Mesenchymal stem cell (in vitro differentiated cells and primary cell): ENCODE results near the gene ZEB1.
"Not testable (repeated sequence)": the region's sequence is repeated elsewhere in the genome, so short reads cannot be mapped to it uniquely, and the experiment has no call there.

ENCODE experiments used
- DNase-seq: peaks from one replicate; pipeline ENCODE4 v3.0.0-alpha.2; 2013
- H2AFZ ChIP-seq: one replicate; pipeline ENCODE4 v1.6.1; 2013; ENCODE audit warnings: low read depth, mild to moderate bottlenecking, control low read depth, inconsistent platforms, low read length, moderate library complexity
- H2AK5ac ChIP-seq: 2 replicates; pipeline ENCODE4 v1.6.1; 2013; ENCODE audit warnings: low read length, moderate library complexity, mild to moderate bottlenecking, inconsistent platforms; ENCODE audit not compliant: severe bottlenecking
- H2BK120ac ChIP-seq: one replicate; pipeline ENCODE4 v1.6.1; 2013; ENCODE audit warnings: low read depth, mild to moderate bottlenecking, inconsistent platforms, low read length, moderate library complexity
- H2BK12ac ChIP-seq, 2 experiments: one replicate each; pipeline ENCODE4 v1.6.1; 2013; ENCODE audit warnings: inconsistent platforms in 2 of 2, low read length in 2 of 2, mild to moderate bottlenecking in 2 of 2, moderate library complexity in 2 of 2, control low read depth in 1 of 2
- H2BK15ac ChIP-seq: one replicate; pipeline ENCODE4 v1.6.1; 2013; ENCODE audit warnings: mild to moderate bottlenecking, low read depth, inconsistent platforms; ENCODE audit not compliant: poor library complexity, severe bottlenecking
- H2BK5ac ChIP-seq: 2 replicates; pipeline ENCODE4 v1.6.1; 2013; ENCODE audit warnings: low read depth, mild to moderate bottlenecking, low read length, control low read depth, inconsistent platforms; ENCODE audit not compliant: poor library complexity, severe bottlenecking
- H3K14ac ChIP-seq, 2 experiments: one replicate each; pipeline ENCODE4 v1.6.1; 2013; ENCODE audit warnings: inconsistent platforms in 2 of 2, low read length in 2 of 2, control low read depth in 1 of 2, mild to moderate bottlenecking in 1 of 2, moderate library complexity in 1 of 2
- H3K18ac ChIP-seq, 2 experiments: one replicate each; pipeline ENCODE4 v1.6.1; 2013; ENCODE audit warnings: inconsistent platforms in 2 of 2, low read length in 2 of 2, control low read depth in 1 of 2, low read depth in 1 of 2, mild to moderate bottlenecking in 1 of 2
- H3K23ac ChIP-seq, 2 experiments: one replicate each; pipeline ENCODE4 v1.6.1; 2013; ENCODE audit warnings: inconsistent platforms in 2 of 2, low read length in 2 of 2, mild to moderate bottlenecking in 2 of 2, moderate library complexity in 2 of 2, control low read depth in 1 of 2
- H3K27ac ChIP-seq: 2 replicates; pipeline ENCODE4 v1.5.1; 2013; ENCODE audit warnings: mild to moderate bottlenecking, moderate library complexity, low read length, control low read depth, inconsistent platforms; ENCODE audit not compliant: poor library complexity, severe bottlenecking
- H3K27me3 ChIP-seq, 2 experiments: 2 replicates each; pipeline versions ENCODE4 v1.6.1 to v1.7.0; 2013; ENCODE audit warnings: low read length in 2 of 2, mild to moderate bottlenecking in 2 of 2, moderate library complexity in 2 of 2, control low read depth in 1 of 2, inconsistent platforms in 1 of 2; ENCODE audit not compliant: control insufficient read depth in 1 of 2, insufficient read depth in 1 of 2
- H3K36me3 ChIP-seq, 2 experiments: 2 replicates each; pipeline versions ENCODE4 v1.6.1 to v1.7.0; 2013; ENCODE audit warnings: low read length in 2 of 2, control low read depth in 1 of 2, inconsistent platforms in 1 of 2, low read depth in 1 of 2, mild to moderate bottlenecking in 1 of 2; ENCODE audit not compliant: insufficient read depth in 2 of 2, control insufficient read depth in 1 of 2
- H3K4ac ChIP-seq, 2 experiments: one replicate each; pipeline ENCODE4 v1.6.1; 2013; ENCODE audit warnings: inconsistent platforms in 2 of 2, low read length in 2 of 2, mild to moderate bottlenecking in 2 of 2, moderate library complexity in 2 of 2, control low read depth in 1 of 2, low read depth in 1 of 2
- H3K4me1 ChIP-seq: 2 replicates; pipeline ENCODE4 v1.6.1; 2013; ENCODE audit warnings: low read depth, low read length, control low read depth; ENCODE audit not compliant: control insufficient read depth, insufficient read depth
- H3K4me2 ChIP-seq: 2 replicates; pipeline ENCODE4 v1.6.1; 2013; ENCODE audit warnings: low read length, mild to moderate bottlenecking, inconsistent platforms; ENCODE audit not compliant: poor library complexity, severe bottlenecking
- H3K4me3 ChIP-seq, 2 experiments: 2 replicates each; pipeline versions ENCODE4 v1.5.1 to v1.7.0; 2013; ENCODE audit warnings: low read length in 2 of 2, mild to moderate bottlenecking in 2 of 2, control low read depth in 1 of 2, low read depth in 1 of 2; ENCODE audit not compliant: insufficient read depth in 1 of 2
- H3K79me1 ChIP-seq: replicated peaks from 2 replicates; pipeline ENCODE4 v1.6.1; 2013; ENCODE audit warnings: mild to moderate bottlenecking, control low read depth, low read length, inconsistent platforms; ENCODE audit not compliant: poor library complexity, severe bottlenecking
- H3K9ac ChIP-seq: 2 replicates; pipeline ENCODE4 v1.7.0; 2013; ENCODE audit warnings: mild to moderate bottlenecking, low read length, moderate library complexity
- H3K9me3 ChIP-seq: 2 replicates; pipeline ENCODE4 v1.7.0; 2013; ENCODE audit warnings: mild to moderate bottlenecking, low read length; ENCODE audit not compliant: control insufficient read depth
- H4K8ac ChIP-seq: one replicate; pipeline ENCODE4 v1.6.1; 2013; ENCODE audit warnings: inconsistent platforms, mild to moderate bottlenecking, low read length, moderate library complexity
- H4K91ac ChIP-seq: one replicate; pipeline ENCODE4 v1.6.1; 2013; ENCODE audit warnings: mild to moderate bottlenecking, low read length, inconsistent platforms
- WGBS: methylation state at CpG from one replicate; pipeline ENCODE4 v1.1.7; 2013; ENCODE audit warnings: mixed read lengths; 5-methylcytosine and 5-hydroxymethylcytosine counted together

Gene ZEB1

DNA sequence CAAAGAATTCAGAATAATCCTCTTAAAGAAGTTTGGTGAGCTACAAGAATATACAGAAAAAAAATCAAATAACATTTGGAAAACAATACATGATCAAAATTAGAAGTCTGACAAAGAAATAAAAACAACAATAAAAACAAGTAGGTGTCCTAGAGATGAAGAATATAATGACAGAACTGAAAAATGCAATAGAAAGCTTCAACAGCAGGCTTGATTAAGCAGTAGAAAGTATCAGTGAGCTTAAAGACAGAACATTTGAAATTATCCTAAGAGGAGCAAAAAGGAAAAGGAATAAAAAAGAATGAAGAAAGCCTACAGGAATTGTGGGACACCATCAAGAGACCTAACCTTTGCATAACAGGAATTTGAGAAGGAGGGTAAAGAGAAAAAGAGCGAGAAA lies 238.8 kb downstream of the ZEB1 start:
- Histone ChIP-seq H3K36me3 (no peaks in the 10 kb centered on the region), H2AK5ac (no peak overlapping the region), H3K27ac (no peak overlapping the region), H2BK5ac (no peak overlapping the region), H3K79me1 (no peaks in the 10 kb centered on the region), H3K4me2 (no peak overlapping the region), H2BK12ac (no peak overlapping the region), H3K4me3 (no peak overlapping the region), H2AFZ (no peak overlapping the region), H3K4me1 (no peaks in the 10 kb centered on the region), H3K9me3 (peaks cover 54% of the 10 kb centered on the region), H2BK15ac (no peak overlapping the region), H3K9ac (no peak overlapping the region), H4K8ac (no peak overlapping the region), H3K18ac (no peak overlapping the region), H2BK120ac (no peak overlapping the region), H3K4ac (no peak overlapping the region), H3K27me3 (peaks cover 4 to 5% of the 10 kb centered on the region in 2 experiments), H3K23ac (no peak overlapping the region), H3K14ac (no peak overlapping the region), H4K91ac (no peak overlapping the region)
- WGBS = no CpG with 5 or more reads among the region's 1 CpG
- DNase-seq = no peak

- not testable (repeated sequence) for H2AFZ ChIP-seq, H4K91ac ChIP-seq, H3K27ac ChIP-seq, H3K4ac ChIP-seq, H2AK5ac ChIP-seq, H2BK15ac ChIP-seq, H3K23ac ChIP-seq, H3K79me1 ChIP-seq, H3K4me3 ChIP-seq, DNase-seq, H3K4me2 ChIP-seq, H2BK5ac ChIP-seq, H2BK120ac ChIP-seq, H4K8ac ChIP-seq, H3K9me3 ChIP-seq, H3K4me1 ChIP-seq, H3K18ac ChIP-seq, H3K9ac ChIP-seq, H3K27me3 ChIP-seq, H3K36me3 ChIP-seq, H2BK12ac ChIP-seq, H3K14ac ChIP-seq
- 79% methylated on average over 3 of the region's 3 CpGs for WGBS
Observed at GRCh38 chr10:31568252-31568861, 249.3 kb downstream of the ZEB1 start.

DNA sequence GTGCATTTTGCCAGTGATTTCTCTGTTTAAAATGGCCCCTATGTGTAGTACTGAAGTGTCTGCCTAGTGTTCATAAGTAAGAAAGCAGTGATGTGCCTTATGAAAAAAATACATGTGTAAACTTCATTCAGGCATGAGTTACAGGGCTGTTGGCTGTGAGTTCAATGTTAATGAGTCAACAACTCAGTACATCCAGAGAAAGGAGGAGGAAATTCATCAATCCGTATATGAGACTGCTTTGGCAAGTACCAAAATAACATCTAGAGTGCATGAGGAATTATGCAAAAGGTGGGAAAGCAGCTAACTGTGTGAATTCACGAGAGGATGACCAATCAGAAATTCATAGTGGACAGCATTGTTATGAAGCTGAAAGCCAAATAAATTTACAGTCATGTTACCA lies 255.6 kb downstream of the ZEB1 start:
- Histone ChIP-seq H2AFZ (no peak overlapping the region), H2BK120ac (no peak overlapping the region), H3K4me2 (no peak overlapping the region), H4K8ac (no peak overlapping the region), H2BK15ac (no peak overlapping the region), H3K14ac (no peak overlapping the region), H3K27me3 (no peaks in the 10 kb centered on the region), H3K23ac (no peak overlapping the region), H3K79me1 (no peaks in the 10 kb centered on the region), H2AK5ac (no peak overlapping the region), H4K91ac (no peak overlapping the region), H2BK5ac (no peak overlapping the region), H3K36me3 (no peaks in the 10 kb centered on the region), H3K4me1 (no peaks in the 10 kb centered on the region), H3K4ac (no peak overlapping the region), H3K27ac (no peak overlapping the region), H3K18ac (no peak overlapping the region), H3K4me3 (no peak overlapping the region), H3K9me3 (peaks cover 20% of the 10 kb centered on the region), H3K9ac (no peak overlapping the region), H2BK12ac (no peak overlapping the region)
- no peak for DNase-seq
- WGBS = 87% methylated on average over 2 of the region's 2 CpGs

- H3K9me3 ChIP-seq = peaks cover 13% of the 10 kb centered on the region
- no peak overlapping the region for H2BK120ac ChIP-seq
- H2AK5ac ChIP-seq = no peak overlapping the region
- H3K9ac ChIP-seq = no peak overlapping the region
- H2AFZ ChIP-seq = no peak overlapping the region
- H2BK5ac ChIP-seq = no peak overlapping the region
- no peak overlapping the region for H3K23ac ChIP-seq
- no peaks in the 10 kb centered on the region for H3K36me3 ChIP-seq
- H2BK15ac ChIP-seq = no peak overlapping the region
- H4K8ac ChIP-seq = no peak overlapping the region
- no peak for DNase-seq
- no peak overlapping the region for H3K4me3 ChIP-seq
- H4K91ac ChIP-seq = no peak overlapping the region
- H3K14ac ChIP-seq = no peak overlapping the region
- no peak overlapping the region for H3K4me2 ChIP-seq
- no peaks in the 10 kb centered on the region for H3K27me3 ChIP-seq
- peaks cover 3% of the 10 kb centered on the region for H3K4me1 ChIP-seq
- H3K4ac ChIP-seq = no peak overlapping the region
- WGBS = 97% methylated on average over 3 of the region's 3 CpGs
- H3K18ac ChIP-seq = no peak overlapping the region
- H3K79me1 ChIP-seq = no peaks in the 10 kb centered on the region
- H3K27ac ChIP-seq = no peak overlapping the region
- no peak overlapping the region for H2BK12ac ChIP-seq
Observed at GRCh38 chr10:31578181-31578852, 259.3 kb downstream of the ZEB1 start.
